ENCODE data around the gene DNASE1.

DNA sequence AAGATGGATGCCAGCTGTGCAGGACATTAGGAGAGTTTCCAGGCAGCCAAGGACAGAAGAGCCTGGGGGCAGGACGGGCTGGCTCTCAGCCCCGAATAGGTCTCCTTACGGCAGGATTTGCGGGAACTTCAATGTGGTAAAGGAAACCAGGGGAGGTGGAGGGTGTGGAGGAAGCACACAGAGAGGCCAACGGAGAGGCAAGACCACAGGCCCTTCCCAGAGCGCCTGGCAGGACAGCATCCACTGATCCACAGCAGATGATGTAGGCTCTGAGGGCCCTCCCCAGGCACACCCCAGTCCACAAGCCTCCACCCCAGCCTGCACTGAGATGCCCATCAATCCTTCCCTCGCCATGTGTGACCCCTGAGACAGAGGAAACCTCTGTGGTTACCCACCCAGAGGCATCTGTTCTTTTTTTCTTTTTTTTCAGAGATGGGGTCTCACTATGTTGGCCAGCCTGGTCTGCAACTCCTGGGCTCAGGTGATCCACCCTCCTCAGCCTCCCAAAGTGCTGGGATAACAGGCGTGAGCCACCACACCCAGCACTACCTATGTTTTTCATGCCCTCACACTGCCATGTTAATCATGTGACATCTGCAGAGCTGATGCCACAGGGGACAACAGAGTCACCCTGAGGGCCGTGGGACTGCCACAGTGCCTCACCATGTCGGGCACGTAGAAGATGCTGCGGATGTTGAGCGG, 19.3 kb downstream of the DNASE1 start:
- no peak for TF ChIP-seq ZBTB7A (IDR thresholded peaks at IDR 0.05; ENCODE audit: low read depth)
- no peak for TF ChIP-seq MAX (IDR thresholded peaks at IDR 0.05)
- no peak for TF ChIP-seq RAD21 (IDR thresholded peaks at IDR 0.05; ENCODE audit: low read depth)
- TF ChIP-seq, protein P1, sequence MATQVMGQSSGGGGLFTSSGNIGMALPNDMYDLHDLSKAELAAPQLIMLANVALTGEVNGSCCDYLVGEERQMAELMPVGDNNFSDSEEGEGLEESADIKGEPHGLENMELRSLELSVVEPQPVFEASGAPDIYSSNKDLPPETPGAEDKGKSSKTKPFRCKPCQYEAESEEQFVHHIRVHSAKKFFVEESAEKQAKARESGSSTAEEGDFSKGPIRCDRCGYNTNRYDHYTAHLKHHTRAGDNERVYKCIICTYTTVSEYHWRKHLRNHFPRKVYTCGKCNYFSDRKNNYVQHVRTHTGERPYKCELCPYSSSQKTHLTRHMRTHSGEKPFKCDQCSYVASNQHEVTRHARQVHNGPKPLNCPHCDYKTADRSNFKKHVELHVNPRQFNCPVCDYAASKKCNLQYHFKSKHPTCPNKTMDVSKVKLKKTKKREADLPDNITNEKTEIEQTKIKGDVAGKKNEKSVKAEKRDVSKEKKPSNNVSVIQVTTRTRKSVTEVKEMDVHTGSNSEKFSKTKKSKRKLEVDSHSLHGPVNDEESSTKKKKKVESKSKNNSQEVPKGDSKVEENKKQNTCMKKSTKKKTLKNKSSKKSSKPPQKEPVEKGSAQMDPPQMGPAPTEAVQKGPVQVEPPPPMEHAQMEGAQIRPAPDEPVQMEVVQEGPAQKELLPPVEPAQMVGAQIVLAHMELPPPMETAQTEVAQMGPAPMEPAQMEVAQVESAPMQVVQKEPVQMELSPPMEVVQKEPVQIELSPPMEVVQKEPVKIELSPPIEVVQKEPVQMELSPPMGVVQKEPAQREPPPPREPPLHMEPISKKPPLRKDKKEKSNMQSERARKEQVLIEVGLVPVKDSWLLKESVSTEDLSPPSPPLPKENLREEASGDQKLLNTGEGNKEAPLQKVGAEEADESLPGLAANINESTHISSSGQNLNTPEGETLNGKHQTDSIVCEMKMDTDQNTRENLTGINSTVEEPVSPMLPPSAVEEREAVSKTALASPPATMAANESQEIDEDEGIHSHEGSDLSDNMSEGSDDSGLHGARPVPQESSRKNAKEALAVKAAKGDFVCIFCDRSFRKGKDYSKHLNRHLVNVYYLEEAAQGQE (IDR thresholded peaks at IDR 0.05; ENCODE audit: low read depth), result no peak
- no peak for TF ChIP-seq YY1 (IDR thresholded peaks at IDR 0.05; ENCODE audit: low read depth)
- TF ChIP-seq NFIC (IDR thresholded peaks at IDR 0.05), result no peak
- TF ChIP-seq TCF12 (IDR thresholded peaks at IDR 0.05; ENCODE audit: low read depth), result no peak
- no peak for TF ChIP-seq TEAD4 (IDR thresholded peaks at IDR 0.05)
- no peak for TF ChIP-seq CREB1 (IDR thresholded peaks at IDR 0.05; ENCODE audit: low read depth)
- TF ChIP-seq TAF1 (IDR thresholded peaks at IDR 0.05; ENCODE audit: low read depth), result no peak
- no peak for TF ChIP-seq EP300 (IDR thresholded peaks at IDR 0.05; ENCODE audit: borderline replicate concordance)
- no peak for TF ChIP-seq CEBPB (IDR thresholded peaks at IDR 0.05)
- TF ChIP-seq FOXM1 (IDR thresholded peaks at IDR 0.05; ENCODE audit: borderline replicate concordance, low read depth), result no peak
